Measurements from ENCODE around the gene NF1.

NF1 gene

DNA sequence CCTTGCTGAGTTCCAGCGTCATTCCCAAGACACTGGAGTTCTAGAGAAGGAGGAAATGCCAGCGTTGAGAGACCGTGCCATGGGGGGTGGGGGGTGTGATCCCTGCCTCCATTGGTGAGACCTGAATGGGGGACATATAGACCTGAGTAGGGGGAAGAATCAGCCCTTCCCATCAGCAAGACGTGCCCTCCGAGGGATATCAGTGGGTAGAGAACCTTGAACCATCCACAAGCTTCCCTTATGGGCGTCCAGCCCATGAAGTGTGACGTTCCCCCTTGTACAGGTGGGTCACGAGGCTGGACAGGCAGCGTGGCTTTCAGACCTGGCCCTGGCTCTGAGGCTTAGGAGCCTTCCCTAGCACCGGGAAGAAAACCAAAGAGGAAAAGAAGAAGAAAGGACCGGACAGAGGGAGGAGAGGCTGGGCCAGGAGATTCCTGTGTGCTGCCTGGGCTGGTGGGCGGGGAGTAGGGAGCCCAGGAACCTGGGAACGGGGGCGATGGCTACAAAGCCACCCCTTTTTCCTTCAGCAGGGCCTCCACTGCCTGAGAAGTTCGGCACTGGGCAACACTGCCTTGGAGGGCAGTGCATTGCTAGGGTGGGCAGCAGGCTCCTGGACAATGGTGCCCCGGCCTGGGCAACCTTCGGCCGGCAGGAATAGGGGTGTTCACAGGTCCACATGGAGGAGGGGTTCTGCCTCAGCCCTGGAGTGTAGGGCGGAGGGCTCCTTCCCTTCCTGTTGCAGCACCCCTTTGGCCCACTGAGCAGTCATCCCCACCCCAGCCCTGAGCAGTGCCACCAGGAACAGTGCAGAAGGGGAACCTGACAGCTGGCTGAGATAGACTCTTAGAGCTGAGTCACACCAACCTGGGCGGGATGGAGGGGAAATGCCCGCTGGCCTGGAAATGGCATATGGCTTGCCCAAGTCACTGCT, 303.9 kb downstream of the NF1 start:
- TF ChIP-seq, protein P1, sequence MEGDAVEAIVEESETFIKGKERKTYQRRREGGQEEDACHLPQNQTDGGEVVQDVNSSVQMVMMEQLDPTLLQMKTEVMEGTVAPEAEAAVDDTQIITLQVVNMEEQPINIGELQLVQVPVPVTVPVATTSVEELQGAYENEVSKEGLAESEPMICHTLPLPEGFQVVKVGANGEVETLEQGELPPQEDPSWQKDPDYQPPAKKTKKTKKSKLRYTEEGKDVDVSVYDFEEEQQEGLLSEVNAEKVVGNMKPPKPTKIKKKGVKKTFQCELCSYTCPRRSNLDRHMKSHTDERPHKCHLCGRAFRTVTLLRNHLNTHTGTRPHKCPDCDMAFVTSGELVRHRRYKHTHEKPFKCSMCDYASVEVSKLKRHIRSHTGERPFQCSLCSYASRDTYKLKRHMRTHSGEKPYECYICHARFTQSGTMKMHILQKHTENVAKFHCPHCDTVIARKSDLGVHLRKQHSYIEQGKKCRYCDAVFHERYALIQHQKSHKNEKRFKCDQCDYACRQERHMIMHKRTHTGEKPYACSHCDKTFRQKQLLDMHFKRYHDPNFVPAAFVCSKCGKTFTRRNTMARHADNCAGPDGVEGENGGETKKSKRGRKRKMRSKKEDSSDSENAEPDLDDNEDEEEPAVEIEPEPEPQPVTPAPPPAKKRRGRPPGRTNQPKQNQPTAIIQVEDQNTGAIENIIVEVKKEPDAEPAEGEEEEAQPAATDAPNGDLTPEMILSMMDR (IDR thresholded peaks at IDR 0.05; ENCODE audit: low read depth, low read length, missing control alignments) = no peak
- DNase-seq (ENCODE audit: low read depth) = no peak
- no peak overlapping the region for H3K4me3 ChIP-seq (ENCODE audit: low read depth, low read length)
- in situ Hi-C loops (cut with HindIII; ENCODE audit: low sequenced_read_pairs) = no loop called here

- TF ChIP-seq, protein P1 (IDR thresholded peaks at IDR 0.05; ENCODE audit: low read depth, low read length, missing control alignments) = no peak
- DNase-seq (ENCODE audit: low read depth) = no peak
- H3K4me3 ChIP-seq (ENCODE audit: low read depth, low read length) = no peak overlapping the region
- in situ Hi-C loops (cut with HindIII; ENCODE audit: low sequenced_read_pairs) = no loop called here
Observed at GRCh38 chr17:31400481-31400950, 305.7 kb downstream of the NF1 start.

DNA sequence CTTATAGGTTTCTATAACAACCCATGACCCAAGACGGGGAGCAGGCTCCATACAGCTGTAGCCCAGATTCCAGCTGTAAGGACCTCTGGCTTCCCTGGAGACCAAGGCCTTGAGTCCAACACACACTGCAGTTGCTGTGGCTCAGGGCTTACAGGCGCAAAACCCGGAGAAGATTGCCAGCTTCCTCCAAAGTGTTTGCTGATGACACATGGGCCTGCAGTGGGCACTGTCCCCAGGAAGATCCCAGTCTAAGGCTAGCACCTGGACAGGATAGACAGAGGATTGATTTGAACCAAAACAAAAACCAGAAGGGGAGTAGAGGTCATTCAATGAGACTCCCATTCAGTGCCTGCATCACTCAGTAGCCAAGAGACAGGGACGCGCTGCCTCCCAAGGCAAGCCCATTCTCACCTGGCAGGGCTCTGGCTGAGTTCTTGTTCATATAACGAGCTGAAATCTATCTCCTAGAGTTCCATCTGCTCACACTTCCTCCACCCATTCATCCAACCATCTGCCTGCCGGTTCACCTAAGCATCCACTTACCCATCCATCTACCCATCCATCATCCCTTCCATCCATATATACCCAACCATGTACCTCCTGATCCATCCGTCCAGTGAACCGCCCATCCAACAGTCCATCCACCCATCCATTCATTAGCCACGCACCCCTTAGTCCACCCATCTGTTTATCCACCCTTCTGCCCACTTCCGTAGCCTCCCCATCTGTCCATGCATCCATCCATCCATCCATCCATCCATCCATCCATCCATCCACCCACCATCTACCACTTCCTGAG, 306.9 kb downstream of the NF1 start:
- in situ Hi-C loops (cut with HindIII; ENCODE audit: low sequenced_read_pairs) = no loop called here
- TF ChIP-seq, protein P1 (IDR thresholded peaks at IDR 0.05; ENCODE audit: low read depth, low read length, missing control alignments) = no peak
- no peak overlapping the region for H3K4me3 ChIP-seq (ENCODE audit: low read depth, low read length)
- no peak for DNase-seq (ENCODE audit: low read depth)

GRCh38 chr17:31404028-31404949, 309.5 kb downstream of the NF1 start:
- no peak for DNase-seq (ENCODE audit: low read depth)
- in situ Hi-C loops (cut with HindIII; ENCODE audit: low sequenced_read_pairs) = no loop called here
- no peak overlapping the region for H3K4me3 ChIP-seq (ENCODE audit: low read depth, low read length)
- TF ChIP-seq, protein P1 (IDR thresholded peaks at IDR 0.05; ENCODE audit: low read depth, low read length, missing control alignments) = no peak

- TF ChIP-seq, protein P1 (IDR thresholded peaks at IDR 0.05; ENCODE audit: low read depth, low read length, missing control alignments) = no peak
- in situ Hi-C loops (cut with HindIII; ENCODE audit: low sequenced_read_pairs) = no loop called here
Observed at GRCh38 chr17:31405890-31406371, 311.2 kb downstream of the NF1 start.

More at GRCh38 chr17:31405890-31406371, 311.2 kb downstream of the NF1 start:
- no peak overlapping the region for H3K4me3 ChIP-seq (ENCODE audit: low read depth, low read length)
- no peak for DNase-seq (ENCODE audit: low read depth)

Measured in astrocyte of the cerebellum (primary cell).